Measurements from ENCODE around the gene SPPL3.

Gene SPPL3

DNA sequence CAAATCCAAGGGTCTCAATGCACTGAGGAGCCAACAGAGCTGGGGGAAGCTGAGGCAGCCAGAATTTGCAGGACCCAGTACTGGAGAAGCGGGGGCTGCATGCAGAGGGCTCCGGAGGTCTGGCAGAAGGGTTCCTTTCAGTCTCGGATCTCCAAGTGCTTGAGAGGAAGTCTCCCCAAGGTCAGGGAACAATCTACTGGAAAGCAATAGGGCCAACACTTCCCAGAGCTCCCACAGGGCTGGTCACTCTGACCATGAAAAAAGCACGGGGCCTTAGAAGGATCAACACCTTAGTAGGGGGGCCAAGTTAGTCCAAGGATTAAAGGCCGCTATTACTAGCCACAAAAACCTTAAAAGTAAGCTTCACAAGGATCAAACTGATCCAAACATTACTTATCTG, 31.7 kb downstream of the SPPL3 start:
- TF ChIP-seq TCF12 (IDR thresholded peaks at IDR 0.05; ENCODE audit: low read depth) (no peak), EGR1 (IDR thresholded peaks at IDR 0.05) (no peak), ZBTB7A (IDR thresholded peaks at IDR 0.05; ENCODE audit: low read depth) (no peak), FOXM1 (IDR thresholded peaks at IDR 0.05; ENCODE audit: borderline replicate concordance, low read depth) (no peak), TAF1 (IDR thresholded peaks at IDR 0.05; ENCODE audit: low read depth) (no peak)

DNA sequence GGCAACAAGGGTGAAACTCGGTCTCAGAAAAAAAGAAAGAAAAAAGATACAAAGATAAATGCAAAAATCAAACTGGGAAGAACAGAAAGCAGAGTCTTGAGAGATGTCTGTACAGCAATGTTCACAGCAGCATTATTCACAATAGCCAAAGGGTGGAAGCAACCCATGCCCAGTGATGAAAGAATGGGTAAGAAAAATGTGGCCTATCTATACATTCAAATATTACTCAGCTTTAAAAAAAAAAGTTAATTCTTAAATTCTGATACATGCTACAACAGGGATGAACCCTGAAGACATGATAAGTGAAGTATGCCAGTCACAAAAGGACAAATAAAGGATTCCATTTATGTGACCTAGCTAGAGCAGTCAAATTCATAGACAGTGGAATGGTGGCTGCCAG, 33.7 kb downstream of the SPPL3 start:
- TF ChIP-seq NFIC (IDR thresholded peaks at IDR 0.05) (no peak), CEBPB (IDR thresholded peaks at IDR 0.05) (no peak), RAD21 (IDR thresholded peaks at IDR 0.05; ENCODE audit: low read depth) (no peak), TEAD4 (IDR thresholded peaks at IDR 0.05) (no peak), EGR1 (IDR thresholded peaks at IDR 0.05) (no peak), TCF12 (IDR thresholded peaks at IDR 0.05; ENCODE audit: low read depth) (no peak), TAF1 (IDR thresholded peaks at IDR 0.05; ENCODE audit: low read depth) (no peak), EP300 (IDR thresholded peaks at IDR 0.05; ENCODE audit: borderline replicate concordance) (no peak), ZBTB7A (IDR thresholded peaks at IDR 0.05; ENCODE audit: low read depth) (no peak), CREB1 (IDR thresholded peaks at IDR 0.05; ENCODE audit: low read depth) (no peak), YY1 (IDR thresholded peaks at IDR 0.05; ENCODE audit: low read depth) (no peak), FOXM1 (IDR thresholded peaks at IDR 0.05; ENCODE audit: borderline replicate concordance, low read depth) (no peak)
- TF ChIP-seq, protein P1, sequence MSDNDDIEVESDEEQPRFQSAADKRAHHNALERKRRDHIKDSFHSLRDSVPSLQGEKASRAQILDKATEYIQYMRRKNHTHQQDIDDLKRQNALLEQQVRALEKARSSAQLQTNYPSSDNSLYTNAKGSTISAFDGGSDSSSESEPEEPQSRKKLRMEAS (IDR thresholded peaks at IDR 0.05) = no peak
- TF ChIP-seq, protein P2, sequence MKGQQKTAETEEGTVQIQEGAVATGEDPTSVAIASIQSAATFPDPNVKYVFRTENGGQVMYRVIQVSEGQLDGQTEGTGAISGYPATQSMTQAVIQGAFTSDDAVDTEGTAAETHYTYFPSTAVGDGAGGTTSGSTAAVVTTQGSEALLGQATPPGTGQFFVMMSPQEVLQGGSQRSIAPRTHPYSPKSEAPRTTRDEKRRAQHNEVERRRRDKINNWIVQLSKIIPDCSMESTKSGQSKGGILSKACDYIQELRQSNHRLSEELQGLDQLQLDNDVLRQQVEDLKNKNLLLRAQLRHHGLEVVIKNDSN (IDR thresholded peaks at IDR 0.05) = no peak
- TF ChIP-seq, protein P3, sequence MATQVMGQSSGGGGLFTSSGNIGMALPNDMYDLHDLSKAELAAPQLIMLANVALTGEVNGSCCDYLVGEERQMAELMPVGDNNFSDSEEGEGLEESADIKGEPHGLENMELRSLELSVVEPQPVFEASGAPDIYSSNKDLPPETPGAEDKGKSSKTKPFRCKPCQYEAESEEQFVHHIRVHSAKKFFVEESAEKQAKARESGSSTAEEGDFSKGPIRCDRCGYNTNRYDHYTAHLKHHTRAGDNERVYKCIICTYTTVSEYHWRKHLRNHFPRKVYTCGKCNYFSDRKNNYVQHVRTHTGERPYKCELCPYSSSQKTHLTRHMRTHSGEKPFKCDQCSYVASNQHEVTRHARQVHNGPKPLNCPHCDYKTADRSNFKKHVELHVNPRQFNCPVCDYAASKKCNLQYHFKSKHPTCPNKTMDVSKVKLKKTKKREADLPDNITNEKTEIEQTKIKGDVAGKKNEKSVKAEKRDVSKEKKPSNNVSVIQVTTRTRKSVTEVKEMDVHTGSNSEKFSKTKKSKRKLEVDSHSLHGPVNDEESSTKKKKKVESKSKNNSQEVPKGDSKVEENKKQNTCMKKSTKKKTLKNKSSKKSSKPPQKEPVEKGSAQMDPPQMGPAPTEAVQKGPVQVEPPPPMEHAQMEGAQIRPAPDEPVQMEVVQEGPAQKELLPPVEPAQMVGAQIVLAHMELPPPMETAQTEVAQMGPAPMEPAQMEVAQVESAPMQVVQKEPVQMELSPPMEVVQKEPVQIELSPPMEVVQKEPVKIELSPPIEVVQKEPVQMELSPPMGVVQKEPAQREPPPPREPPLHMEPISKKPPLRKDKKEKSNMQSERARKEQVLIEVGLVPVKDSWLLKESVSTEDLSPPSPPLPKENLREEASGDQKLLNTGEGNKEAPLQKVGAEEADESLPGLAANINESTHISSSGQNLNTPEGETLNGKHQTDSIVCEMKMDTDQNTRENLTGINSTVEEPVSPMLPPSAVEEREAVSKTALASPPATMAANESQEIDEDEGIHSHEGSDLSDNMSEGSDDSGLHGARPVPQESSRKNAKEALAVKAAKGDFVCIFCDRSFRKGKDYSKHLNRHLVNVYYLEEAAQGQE (IDR thresholded peaks at IDR 0.05; ENCODE audit: low read depth) = no peak

DNA sequence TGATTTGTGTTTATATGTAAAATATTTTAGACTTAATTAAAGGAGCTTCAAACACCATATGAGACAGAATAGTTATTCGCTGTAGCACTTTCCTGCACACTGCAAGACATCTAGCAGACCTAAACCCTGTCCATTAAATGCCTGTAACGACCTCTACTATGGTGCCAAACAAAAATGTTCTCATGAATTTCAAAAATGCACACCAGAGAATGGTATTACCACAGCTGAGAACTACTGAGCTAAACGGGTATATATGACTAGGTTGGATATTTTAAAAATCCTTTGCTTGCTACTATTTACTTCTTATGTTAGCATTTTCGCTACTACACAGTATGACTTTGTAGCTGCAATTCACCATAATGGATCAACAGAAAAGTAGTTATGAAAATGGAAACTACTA, 34.8 kb downstream of the SPPL3 start:
- no peak for TF ChIP-seq YY1 (IDR thresholded peaks at IDR 0.05; ENCODE audit: low read depth)
- no peak for TF ChIP-seq TEAD4 (IDR thresholded peaks at IDR 0.05)
- TF ChIP-seq, protein P3 (IDR thresholded peaks at IDR 0.05; ENCODE audit: low read depth) = no peak
- TF ChIP-seq, protein P2 (IDR thresholded peaks at IDR 0.05) = no peak
- no peak for TF ChIP-seq ZBTB7A (IDR thresholded peaks at IDR 0.05; ENCODE audit: low read depth)
- TF ChIP-seq EP300 (IDR thresholded peaks at IDR 0.05; ENCODE audit: borderline replicate concordance) = no peak
- no peak for TF ChIP-seq CREB1 (IDR thresholded peaks at IDR 0.05; ENCODE audit: low read depth)
- no peak for TF ChIP-seq TAF1 (IDR thresholded peaks at IDR 0.05; ENCODE audit: low read depth)
- TF ChIP-seq RAD21 (IDR thresholded peaks at IDR 0.05; ENCODE audit: low read depth) = no peak
- no peak for TF ChIP-seq EGR1 (IDR thresholded peaks at IDR 0.05)
- TF ChIP-seq, protein P1 (IDR thresholded peaks at IDR 0.05) = no peak
- TF ChIP-seq NFIC (IDR thresholded peaks at IDR 0.05) = no peak

DNA sequence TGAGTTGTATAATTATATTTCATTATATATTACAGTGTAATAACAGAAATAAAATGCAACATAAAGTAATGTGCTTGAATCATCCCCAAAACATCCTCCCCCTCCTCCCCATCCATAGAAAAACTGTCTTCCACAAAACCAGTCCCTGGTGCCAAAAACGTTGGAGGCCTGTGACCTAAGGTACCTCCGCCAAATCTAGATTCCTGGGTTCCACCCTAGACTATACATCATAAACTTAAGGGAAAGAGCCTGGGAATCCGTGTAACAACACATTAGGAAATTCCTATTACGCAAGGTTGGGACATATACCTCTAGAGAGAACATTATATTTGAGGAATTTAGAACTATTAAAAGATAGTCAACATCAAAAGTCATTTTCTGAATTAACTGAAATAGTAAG, 38.0 kb downstream of the SPPL3 start:
- TF ChIP-seq TEAD4 (IDR thresholded peaks at IDR 0.05) (no peak), FOXM1 (IDR thresholded peaks at IDR 0.05; ENCODE audit: borderline replicate concordance, low read depth) (no peak)

DNA sequence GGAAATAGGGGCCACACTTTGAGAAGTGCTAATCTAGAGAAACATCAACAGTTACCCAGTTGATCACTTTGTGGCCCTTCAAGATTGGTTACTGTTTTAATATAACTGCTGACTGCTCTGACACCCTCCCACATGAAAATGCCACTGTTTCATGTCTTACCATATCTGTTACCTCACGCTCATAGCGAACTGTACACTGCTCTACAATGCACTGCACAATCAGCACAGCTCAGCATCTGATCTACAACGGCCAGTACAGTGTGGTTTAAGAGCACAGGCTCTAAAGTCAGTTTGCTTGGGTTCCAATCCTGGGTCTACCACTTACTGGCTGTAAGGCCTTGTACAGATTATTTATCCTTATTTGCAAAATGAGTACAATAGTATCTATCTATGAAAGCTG, 39.1 kb downstream of the SPPL3 start:
- no peak for TF ChIP-seq EGR1 (IDR thresholded peaks at IDR 0.05)
- TF ChIP-seq, protein P3 (IDR thresholded peaks at IDR 0.05; ENCODE audit: low read depth) = no peak
- TF ChIP-seq, protein P1 (IDR thresholded peaks at IDR 0.05) = no peak
- TF ChIP-seq YY1 (IDR thresholded peaks at IDR 0.05; ENCODE audit: low read depth) = no peak
- TF ChIP-seq CREB1 (IDR thresholded peaks at IDR 0.05; ENCODE audit: low read depth) = no peak
- TF ChIP-seq TAF1 (IDR thresholded peaks at IDR 0.05; ENCODE audit: low read depth) = no peak
- TF ChIP-seq RAD21 (IDR thresholded peaks at IDR 0.05; ENCODE audit: low read depth) = no peak
- TF ChIP-seq ZBTB7A (IDR thresholded peaks at IDR 0.05; ENCODE audit: low read depth) = no peak
- TF ChIP-seq TEAD4 (IDR thresholded peaks at IDR 0.05) = no peak
- no peak for TF ChIP-seq FOXM1 (IDR thresholded peaks at IDR 0.05; ENCODE audit: borderline replicate concordance, low read depth)
- no peak for TF ChIP-seq CEBPB (IDR thresholded peaks at IDR 0.05)
- TF ChIP-seq TCF12 (IDR thresholded peaks at IDR 0.05; ENCODE audit: low read depth) = no peak
- no peak for TF ChIP-seq EP300 (IDR thresholded peaks at IDR 0.05; ENCODE audit: borderline replicate concordance)
- TF ChIP-seq NFIC (IDR thresholded peaks at IDR 0.05) = no peak
- TF ChIP-seq, protein P2 (IDR thresholded peaks at IDR 0.05) = no peak
